Right ventricle myocardium superior (tissue), 1 donor: Measurements from ENCODE around the gene HLA-DMA. TPM values are rescaled to one million over a fixed set of nuclear protein-coding genes. Genes with fewer than 3 reads are reported as not detected.
"Not testable (repeated sequence)": the region's sequence is repeated elsewhere in the genome, so short reads cannot be mapped to it uniquely, and the experiment has no call there.

Experiments used
- ATAC-seq: fragments of 200-7000 bp; cut with Tn5 transposase; one replicate; pipeline ENCODE4 v1.9.1; 2020; ENCODE audit warnings: mild to moderate bottlenecking; ENCODE audit not compliant: poor library complexity
- DNase-seq: peaks from one replicate; pipeline ENCODE4 v3.0.0-alpha.2; 2020
- intact Hi-C: fragments of 100-400 bp; cut with DNase I; formaldehyde crosslinking; loops from one replicate; pipeline ENCODE4 v1.11.2; 2022
- total RNA-seq: library from RNA; stranded (reverse); fragmentation: NEBNext Ultra II Directional; extraction: Animal tissue kit (Norgen Biotek cat#: 25700); gene quantifications from one replicate; pipeline ENCODE4 v1.2.1, GENCODE V29; 2021
- donor health status: DM: no; HTN: yes; CAD: no; lungs with severe emphysema.

Gene HLA-DMA
- total RNA-seq, 1 donor from 2014 or later = 16.3 TPM

GRCh38 chr6:32942555-32943123 is 10.3 kb downstream of the HLA-DMA start:
- intact Hi-C loops, DNase-seq, ATAC-seq: not testable (repeated sequence)

- intact Hi-C loops = no loop called here
- DNase-seq = no peak
- no peak for ATAC-seq
Measured at GRCh38 chr6:32941214-32941768, 11.6 kb downstream of the HLA-DMA start.

GRCh38 chr6:32940656-32941213 is 12.2 kb downstream of the HLA-DMA start, which contains the start of gene HLA-DMB:
HLA-DMB (minus strand) TSS chr6:32941028; CDS start chr6:32940807, 221 bp downstream.
- DNase-seq = no peak
- intact Hi-C loops = no loop called here
- ATAC-seq = peak; percentile 94

GRCh38 chr6:32938494-32938893 is 14.4 kb downstream of the HLA-DMA start:
- DNase-seq (no peak), ATAC-seq (no peak)
- intact Hi-C loops = no loop called here

GRCh38 chr6:32937230-32937633 is 15.7 kb downstream of the HLA-DMA start:
- peak; percentile 45 for DNase-seq

GRCh38 chr6:32936239-32937152 is 16.4 kb downstream of the HLA-DMA start:
- no peak for DNase-seq
- intact Hi-C loops = no loop called here

More at GRCh38 chr6:32937230-32937633, 15.7 kb downstream of the HLA-DMA start:
- intact Hi-C loops = no loop called here
- peak; percentile 23 for ATAC-seq

GRCh38 chr6:32935551-32936238 is 17.2 kb downstream of the HLA-DMA start:
- no peak for DNase-seq
- intact Hi-C loops = no loop called here
- no peak for ATAC-seq

More at GRCh38 chr6:32936239-32937152, 16.4 kb downstream of the HLA-DMA start:
- peak; percentile 29 for ATAC-seq

- intact Hi-C loops = loop anchor here (2.0 to 5.0 kb wide), 2 partner anchors 46 to 51 kb away; no protein-coding TSS in a partner anchor
- DNase-seq (peak; percentile 81), ATAC-seq (peak; percentile 77)
Measured at GRCh38 chr6:32933661-32934085, 19.2 kb downstream of the HLA-DMA start.

GRCh38 chr6:32932132-32932868 is 20.6 kb downstream of the HLA-DMA start:
- intact Hi-C loops = loop anchor here (2.0 to 5.0 kb wide), 2 partner anchors 45 to 53 kb away; no protein-coding TSS in a partner anchor
- no peak for DNase-seq
- no peak for ATAC-seq

GRCh38 chr6:32931211-32931610 is 21.7 kb downstream of the HLA-DMA start:
- intact Hi-C loops = loop anchor here (5.0 kb wide), 1 partner anchor 44 kb away; no protein-coding TSS in a partner anchor
- no peak for ATAC-seq
- DNase-seq = no peak

- no peak for ATAC-seq
- intact Hi-C loops = no loop called here
- DNase-seq = no peak
Measured at GRCh38 chr6:32922083-32922482, 30.8 kb downstream of the HLA-DMA start.

- ATAC-seq (no peak), DNase-seq (no peak)
- intact Hi-C loops = no loop called here
Measured at GRCh38 chr6:32920715-32921114, 32.2 kb downstream of the HLA-DMA start.

GRCh38 chr6:32912951-32913350 is 39.9 kb downstream of the HLA-DMA start:
- no peak for DNase-seq
- no peak for ATAC-seq
- intact Hi-C loops = no loop called here

GRCh38 chr6:32908897-32909296 is 44.0 kb downstream of the HLA-DMA start:
- intact Hi-C loops = no loop called here
- DNase-seq (no peak), ATAC-seq (no peak)

- DNase-seq (no peak), ATAC-seq (no peak)
- intact Hi-C loops = no loop called here
Measured at GRCh38 chr6:32906539-32906938, 46.4 kb downstream of the HLA-DMA start.

- no peak for DNase-seq
- intact Hi-C loops = no loop called here
- no peak for ATAC-seq
Measured at GRCh38 chr6:32905078-32905477, 47.8 kb downstream of the HLA-DMA start.

- no peak for ATAC-seq
- no peak for DNase-seq
- intact Hi-C loops = no loop called here
Measured at GRCh38 chr6:32903952-32904351, 48.9 kb downstream of the HLA-DMA start.
